Measurements from ENCODE around the gene ALX3.

ALX3 gene

GRCh38 chr1:110070671-110071242, at the start of gene ALX3:
ALX3 (minus strand) TSS chr1:110070672; CDS start chr1:110070612, 60 bp downstream.
- no peak for DNase-seq (ENCODE audit: low read depth)

DNA sequence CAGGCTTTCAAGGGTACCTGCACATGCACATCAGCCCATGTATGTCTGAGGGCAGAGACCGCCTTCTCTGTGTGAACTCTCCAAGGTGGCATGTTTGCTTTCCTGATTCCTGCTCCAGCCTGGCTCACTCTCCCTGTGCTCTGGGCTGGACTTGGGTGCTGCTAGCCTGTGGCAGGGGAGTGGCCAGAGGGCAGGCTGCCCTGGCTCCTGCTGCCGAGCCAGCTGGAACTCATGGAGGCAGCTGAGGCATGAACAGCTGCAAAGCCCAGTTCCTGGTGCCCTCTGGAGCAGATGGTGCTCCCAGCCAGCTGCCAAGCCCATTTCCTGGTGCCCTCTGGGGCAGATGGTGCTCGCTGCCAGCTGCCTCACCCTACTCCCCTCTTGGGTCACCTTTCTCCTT, 49.4 kb upstream of the ALX3 start:
- DNase-seq (ENCODE audit: low read depth): no peak

DNA sequence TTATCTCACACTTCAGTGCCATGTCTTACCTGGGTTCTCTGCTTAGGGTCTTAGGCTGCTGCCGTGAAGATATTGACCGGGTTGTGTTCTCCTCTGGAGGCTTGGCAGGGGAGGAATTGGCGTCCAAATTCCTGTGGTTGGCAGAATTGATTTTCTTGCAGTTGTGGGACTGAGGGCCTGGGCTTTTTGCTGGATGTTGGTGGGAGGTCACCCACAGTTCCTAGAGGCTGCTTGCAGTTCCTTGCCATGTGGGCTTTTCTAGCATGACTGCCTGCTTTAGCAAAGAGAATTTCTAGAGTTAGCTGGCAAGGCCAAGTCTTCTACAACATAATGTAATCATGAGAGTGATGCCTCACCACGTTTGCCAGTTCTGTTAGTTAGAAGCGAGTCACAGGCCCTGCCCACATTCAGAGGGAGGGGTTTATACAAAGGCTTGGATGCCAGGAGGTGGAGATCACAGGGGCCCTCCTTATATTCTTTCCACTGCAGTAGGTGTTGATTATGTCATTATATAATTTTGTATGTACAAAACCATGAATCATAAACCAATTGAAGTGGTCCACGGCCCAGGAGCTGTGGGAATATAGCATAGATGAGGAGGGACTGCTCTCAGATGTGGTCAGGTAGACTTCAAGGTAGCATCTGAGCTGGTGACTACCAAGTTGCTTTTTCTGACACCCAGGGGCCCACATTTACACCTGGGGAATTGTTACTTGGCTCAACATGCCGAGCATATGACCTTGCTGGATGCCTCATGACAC, 48.3 kb upstream of the ALX3 start:
- DNase-seq (ENCODE audit: low read depth): no peak

- no peak for DNase-seq (ENCODE audit: low read depth)
These were observed 44.3 kb upstream of the ALX3 start for GRCh38 chr1:110114784-110115183.

GRCh38 chr1:110114173-110114572, 43.7 kb upstream of the ALX3 start:
- no peak for DNase-seq (ENCODE audit: low read depth)

GRCh38 chr1:110113551-110113950, 43.1 kb upstream of the ALX3 start:
- DNase-seq (ENCODE audit: low read depth): no peak

- DNase-seq (ENCODE audit: low read depth): no peak
These were observed 42.2 kb upstream of the ALX3 start for GRCh38 chr1:110112656-110113055.

DNA sequence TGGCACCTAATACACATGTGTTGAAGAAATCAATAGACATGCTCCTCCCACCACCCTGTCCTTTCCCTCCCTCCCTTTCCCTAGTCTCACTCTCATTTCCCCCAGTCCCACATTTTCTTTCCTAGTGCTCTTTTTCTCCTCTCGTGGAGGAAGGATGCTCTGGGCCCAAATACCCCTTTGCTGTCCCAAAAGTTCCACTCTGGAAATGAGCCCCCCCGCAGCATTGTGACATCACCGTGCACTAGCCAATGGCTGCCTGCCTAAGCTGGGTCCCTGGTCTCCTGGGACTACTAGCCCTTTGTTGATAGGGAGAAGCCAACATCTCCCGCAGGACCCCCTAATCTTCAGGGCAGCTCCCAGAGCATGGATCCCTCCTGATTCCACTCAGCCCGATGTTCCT, 41.7 kb upstream of the ALX3 start, which contains the start of gene UBL4B:
TSS of gene UBL4B (plus strand) at position 301 of the 400 bp plus-strand sequence. CDS start at position 393, 92 bp downstream.
- DNase-seq (ENCODE audit: low read depth): no peak

- DNase-seq (ENCODE audit: low read depth): no peak
These were observed 40.6 kb upstream of the ALX3 start for GRCh38 chr1:110111081-110111480.

- no peak for DNase-seq (ENCODE audit: low read depth)
These were observed 37.5 kb upstream of the ALX3 start for GRCh38 chr1:110107867-110108469.

DNA sequence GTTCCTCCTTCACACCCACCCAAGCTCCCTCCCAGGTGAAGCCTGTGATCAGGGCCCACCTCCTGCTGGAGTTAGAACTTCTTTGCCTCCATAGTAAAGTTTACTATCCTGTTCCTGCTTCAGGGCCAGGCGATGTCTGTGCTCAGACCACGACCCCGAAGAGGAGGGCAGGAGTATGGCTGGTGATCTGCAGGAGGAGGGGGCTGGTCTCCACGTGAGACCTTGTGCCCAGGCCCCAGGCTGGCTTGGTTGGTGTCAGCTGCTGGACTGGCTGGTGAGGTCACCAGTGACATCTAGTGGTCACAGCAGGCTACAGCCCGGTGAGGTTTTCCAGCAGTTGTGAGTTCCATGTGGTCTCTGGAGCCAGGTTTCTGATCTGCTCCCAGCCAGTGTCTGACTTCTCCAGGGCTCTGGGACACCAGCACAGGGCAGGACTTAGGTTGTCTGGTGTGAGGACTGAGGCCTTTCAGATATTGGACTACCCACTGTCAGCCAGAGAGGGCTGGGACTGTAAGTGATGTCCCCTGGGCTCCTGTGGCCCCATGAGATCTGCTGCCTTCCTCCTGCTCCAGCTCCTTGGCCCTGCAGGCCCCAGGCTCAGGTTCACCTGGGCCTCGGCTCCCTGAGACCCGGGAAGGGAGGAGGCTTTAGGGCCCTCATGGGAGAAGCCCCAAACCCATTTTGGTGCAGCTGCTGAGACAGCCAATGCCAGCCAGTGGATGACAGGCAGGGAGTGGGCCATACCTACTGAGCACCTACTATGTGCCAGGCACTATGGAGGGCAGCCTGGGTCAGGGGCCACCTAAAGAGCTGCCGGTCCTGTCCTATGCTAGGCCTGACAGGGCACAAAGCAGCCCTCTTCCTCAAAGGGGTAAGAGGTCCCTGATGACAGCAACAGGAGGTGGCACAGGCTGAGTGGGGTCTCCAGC, 35.8 kb upstream of the ALX3 start:
- DNase-seq (ENCODE audit: low read depth): peak; percentile 32

- no peak for DNase-seq (ENCODE audit: low read depth)
These were observed 31.6 kb upstream of the ALX3 start for GRCh38 chr1:110102081-110102480.

- no peak for DNase-seq (ENCODE audit: low read depth)
These were observed 29.9 kb upstream of the ALX3 start for GRCh38 chr1:110100335-110100734.

DNA sequence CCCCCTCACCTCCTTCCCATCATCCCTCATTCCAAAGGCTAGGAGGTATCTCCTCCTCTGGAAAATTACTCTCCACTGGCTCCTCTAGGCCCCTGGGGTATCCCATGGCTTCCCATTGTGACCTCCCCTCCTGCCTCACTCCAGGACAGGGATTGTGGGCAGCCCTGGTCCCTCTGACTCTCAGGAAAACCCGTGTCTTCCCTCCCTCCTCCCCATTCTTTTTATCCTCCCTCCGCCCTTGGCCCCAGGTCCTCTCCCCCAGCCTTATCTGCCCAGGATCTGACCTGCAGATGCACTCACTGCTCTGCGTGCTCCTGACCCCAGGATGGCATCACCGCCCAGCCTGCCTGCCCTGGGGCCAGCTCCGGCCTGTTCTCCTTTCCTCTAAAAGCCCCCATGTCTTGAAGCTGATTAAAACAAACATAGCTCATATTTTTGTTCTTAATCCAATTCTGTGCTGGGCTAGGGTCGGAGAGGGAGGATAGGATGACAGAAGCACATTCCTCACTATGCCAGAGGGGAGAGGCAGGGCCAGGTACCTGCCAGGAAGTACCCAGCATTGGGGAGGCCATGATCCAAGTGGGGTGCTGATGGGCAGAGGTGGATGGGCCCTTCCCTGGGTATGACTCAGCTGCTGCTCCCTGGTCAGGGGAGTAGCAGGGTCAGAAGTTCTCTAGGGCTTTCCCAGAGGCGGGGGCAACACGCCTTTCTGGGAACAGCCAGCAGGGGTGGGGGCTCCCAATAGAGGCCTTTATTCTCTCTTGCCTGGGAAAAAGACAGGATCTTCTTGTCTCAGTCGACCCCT, 28.0 kb upstream of the ALX3 start:
- no peak for DNase-seq (ENCODE audit: low read depth)

DNA sequence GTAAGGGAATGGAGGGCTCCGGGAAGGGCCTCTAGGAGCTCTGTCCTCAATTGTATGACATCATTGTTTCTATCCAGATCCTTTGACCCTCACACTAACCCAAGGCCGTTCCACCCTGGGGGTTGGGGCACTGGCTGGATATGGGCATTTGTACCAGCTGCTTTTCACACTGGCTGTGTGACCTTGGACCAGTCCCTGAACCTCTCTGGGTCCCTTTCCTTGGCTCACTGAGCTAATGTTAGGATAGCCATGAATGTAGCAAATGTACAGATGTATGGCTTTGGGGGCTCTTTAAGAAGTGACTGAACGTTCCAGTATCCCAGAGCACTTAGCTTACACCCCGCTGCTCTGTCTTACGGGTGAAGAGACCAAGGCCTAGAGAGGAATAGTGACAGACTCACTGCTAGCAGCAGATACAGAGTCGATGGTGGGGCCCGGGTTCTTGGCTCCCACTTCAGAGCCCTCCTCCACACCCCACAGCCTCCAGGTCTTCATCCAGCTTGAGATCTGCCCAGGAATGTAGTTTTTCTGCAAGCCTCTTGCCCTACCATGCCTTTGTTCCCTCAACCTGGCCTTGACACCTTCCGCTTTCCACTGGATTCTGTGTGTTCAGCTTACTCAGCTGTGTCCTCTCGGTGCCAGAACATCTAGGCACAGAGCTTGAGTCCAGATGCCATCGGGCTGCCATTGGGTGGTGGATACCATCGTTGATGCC, 27.2 kb upstream of the ALX3 start:
- DNase-seq (ENCODE audit: low read depth): no peak

DNA sequence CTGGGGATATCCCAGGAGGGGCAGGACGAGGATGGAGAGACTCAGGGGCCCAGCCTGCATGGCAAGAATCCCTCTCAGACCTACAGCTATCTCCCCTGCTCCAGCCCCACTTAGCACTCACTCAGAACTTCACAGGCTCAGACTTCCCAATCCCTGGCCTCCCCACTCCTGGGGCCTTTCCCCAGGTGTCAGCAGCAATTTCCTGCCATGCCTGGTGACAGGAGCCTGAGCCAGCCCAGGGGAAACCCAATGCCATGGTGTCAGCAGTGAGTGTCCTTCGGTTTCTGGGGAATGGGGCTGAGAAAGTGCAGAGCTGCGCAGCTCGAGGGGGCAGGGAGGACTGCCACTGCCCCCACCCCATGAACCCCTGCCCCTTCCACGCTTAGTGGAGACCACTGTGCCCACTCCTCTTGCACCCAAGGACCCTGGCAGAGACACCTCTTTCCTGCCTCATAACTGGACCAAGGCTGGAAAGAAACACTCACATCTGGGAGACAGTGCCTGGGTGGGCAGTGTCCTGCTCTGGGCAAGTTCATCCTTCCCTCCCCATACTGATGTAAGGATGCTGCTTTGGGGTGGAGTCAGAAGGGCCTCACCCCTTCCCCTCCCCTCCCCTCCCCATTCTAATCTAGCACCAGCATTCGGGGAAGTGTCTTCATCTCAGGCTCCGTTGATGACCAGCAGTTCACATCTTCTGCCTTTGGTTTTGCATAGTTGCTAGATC, 24.6 kb upstream of the ALX3 start:
- no peak for DNase-seq (ENCODE audit: low read depth)

- no peak for DNase-seq (ENCODE audit: low read depth)
These were observed 22.5 kb upstream of the ALX3 start for GRCh38 chr1:110092991-110093390.

DNA sequence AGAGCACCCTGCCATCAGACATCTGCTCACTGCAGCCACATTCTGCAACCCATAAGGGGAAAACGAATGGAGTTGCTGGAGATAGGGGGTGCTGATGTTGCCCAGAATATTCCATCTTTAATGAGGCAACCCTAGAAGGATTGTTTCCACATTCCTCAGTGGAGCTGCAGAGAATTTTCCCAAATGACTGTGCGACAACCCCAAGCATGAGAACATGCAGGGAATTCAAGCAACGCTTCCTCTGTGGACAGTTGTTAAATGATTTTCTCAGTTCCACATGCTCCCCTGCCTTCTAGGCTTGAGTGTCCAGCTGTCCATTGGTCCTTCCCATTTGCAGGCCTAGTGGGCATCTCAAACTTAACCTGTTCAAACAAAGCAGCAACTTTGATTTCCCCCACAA, 21.3 kb upstream of the ALX3 start:
- DNase-seq (ENCODE audit: low read depth): no peak

GRCh38 chr1:110091381-110091780, 20.9 kb upstream of the ALX3 start:
- no peak for DNase-seq (ENCODE audit: low read depth)

Data from activated gamma-delta T cell treated with anti-CD3 and anti-CD28 coated beads, Interleukin-2, amount 50 U/mL, for 16 hours (primary cell).